ENCODE measurements around the gene NAB2.

NAB2 gene

GRCh38 chr12:57098546-57098945 lies 9.6 kb downstream of the NAB2 start:
- Histone ChIP-seq H3K9me3 (ENCODE audit: control insufficient read depth, low read length) (no peaks in the 10 kb centered on the region), H3K4me1 (ENCODE audit: control insufficient read depth, insufficient read depth, low read length) (peaks cover 24% of the 10 kb centered on the region), H3K27me3 (ENCODE audit: control insufficient read depth, insufficient read depth, low read length) (no peaks in the 10 kb centered on the region), H3K4me3 (ENCODE audit: low read length) (no peak overlapping the region), H3K9ac (ENCODE audit: low read length) (no peak overlapping the region), H3K36me3 (ENCODE audit: control insufficient read depth, insufficient read depth, low read length) (peaks cover 27% of the 10 kb centered on the region)

- no peaks in the 10 kb centered on the region for H3K27me3 ChIP-seq (ENCODE audit: control insufficient read depth, insufficient read depth, low read length)
- H3K9ac ChIP-seq (ENCODE audit: low read length): no peak overlapping the region
- no peak overlapping the region for H3K4me3 ChIP-seq (ENCODE audit: low read length)
- no peaks in the 10 kb centered on the region for H3K9me3 ChIP-seq (ENCODE audit: control insufficient read depth, low read length)
- H3K4me1 ChIP-seq (ENCODE audit: control insufficient read depth, insufficient read depth, low read length): peaks cover 24% of the 10 kb centered on the region
- H3K36me3 ChIP-seq (ENCODE audit: control insufficient read depth, insufficient read depth, low read length): peaks cover 30% of the 10 kb centered on the region
Measured at GRCh38 chr12:57099047-57099714, 10.3 kb downstream of the NAB2 start.

GRCh38 chr12:57099766-57100165 lies 10.9 kb downstream of the NAB2 start:
- H3K27me3 ChIP-seq (ENCODE audit: control insufficient read depth, insufficient read depth, low read length): no peaks in the 10 kb centered on the region
- peaks cover 24% of the 10 kb centered on the region for H3K4me1 ChIP-seq (ENCODE audit: control insufficient read depth, insufficient read depth, low read length)
- H3K36me3 ChIP-seq (ENCODE audit: control insufficient read depth, insufficient read depth, low read length): peaks cover 33% of the 10 kb centered on the region

GRCh38 chr12:57101892-57102695 lies 13.2 kb downstream of the NAB2 start:
- Histone ChIP-seq H3K9ac (ENCODE audit: low read length) (no peak overlapping the region), H3K4me1 (ENCODE audit: control insufficient read depth, insufficient read depth, low read length) (peaks cover 25% of the 10 kb centered on the region)

More at GRCh38 chr12:57099766-57100165, 10.9 kb downstream of the NAB2 start:
- Histone ChIP-seq H3K9ac (ENCODE audit: low read length) (no peak overlapping the region), H3K4me3 (ENCODE audit: low read length) (no peak overlapping the region), H3K9me3 (ENCODE audit: control insufficient read depth, low read length) (no peaks in the 10 kb centered on the region)

GRCh38 chr12:57103856-57104255 lies 14.9 kb downstream of the NAB2 start:
- Histone ChIP-seq H3K36me3 (ENCODE audit: control insufficient read depth, insufficient read depth, low read length) (peaks cover 35% of the 10 kb centered on the region), H3K9ac (ENCODE audit: low read length) (no peak overlapping the region), H3K27me3 (ENCODE audit: control insufficient read depth, insufficient read depth, low read length) (no peaks in the 10 kb centered on the region), H3K4me3 (ENCODE audit: low read length) (no peak overlapping the region), H3K4me1 (ENCODE audit: control insufficient read depth, insufficient read depth, low read length) (peaks cover 42% of the 10 kb centered on the region), H3K9me3 (ENCODE audit: control insufficient read depth, low read length) (no peaks in the 10 kb centered on the region)

More at GRCh38 chr12:57101892-57102695, 13.2 kb downstream of the NAB2 start:
- Histone ChIP-seq H3K36me3 (ENCODE audit: control insufficient read depth, insufficient read depth, low read length) (peaks cover 43% of the 10 kb centered on the region), H3K9me3 (ENCODE audit: control insufficient read depth, low read length) (no peaks in the 10 kb centered on the region), H3K27me3 (ENCODE audit: control insufficient read depth, insufficient read depth, low read length) (no peaks in the 10 kb centered on the region), H3K4me3 (ENCODE audit: low read length) (no peak overlapping the region)

GRCh38 chr12:57104292-57104910 lies 15.5 kb downstream of the NAB2 start:
- no peaks in the 10 kb centered on the region for H3K27me3 ChIP-seq (ENCODE audit: control insufficient read depth, insufficient read depth, low read length)
- peaks cover 29% of the 10 kb centered on the region for H3K36me3 ChIP-seq (ENCODE audit: control insufficient read depth, insufficient read depth, low read length)

GRCh38 chr12:57105011-57105753 lies 16.3 kb downstream of the NAB2 start:
- no peak overlapping the region for H3K4me3 ChIP-seq (ENCODE audit: low read length)
- peaks cover 27% of the 10 kb centered on the region for H3K36me3 ChIP-seq (ENCODE audit: control insufficient read depth, insufficient read depth, low read length)
- H3K27me3 ChIP-seq (ENCODE audit: control insufficient read depth, insufficient read depth, low read length): no peaks in the 10 kb centered on the region
- no peak overlapping the region for H3K9ac ChIP-seq (ENCODE audit: low read length)
- H3K4me1 ChIP-seq (ENCODE audit: control insufficient read depth, insufficient read depth, low read length): peaks cover 43% of the 10 kb centered on the region
- no peaks in the 10 kb centered on the region for H3K9me3 ChIP-seq (ENCODE audit: control insufficient read depth, low read length)

More at GRCh38 chr12:57104292-57104910, 15.5 kb downstream of the NAB2 start:
- no peak overlapping the region for H3K4me3 ChIP-seq (ENCODE audit: low read length)
- H3K9ac ChIP-seq (ENCODE audit: low read length): no peak overlapping the region
- no peaks in the 10 kb centered on the region for H3K9me3 ChIP-seq (ENCODE audit: control insufficient read depth, low read length)
- H3K4me1 ChIP-seq (ENCODE audit: control insufficient read depth, insufficient read depth, low read length): peaks cover 44% of the 10 kb centered on the region

GRCh38 chr12:57106021-57106708 lies 17.3 kb downstream of the NAB2 start:
- Histone ChIP-seq H3K4me3 (ENCODE audit: low read length) (no peak overlapping the region), H3K9ac (ENCODE audit: low read length) (no peak overlapping the region), H3K27me3 (ENCODE audit: control insufficient read depth, insufficient read depth, low read length) (no peaks in the 10 kb centered on the region), H3K4me1 (ENCODE audit: control insufficient read depth, insufficient read depth, low read length) (peaks cover 41% of the 10 kb centered on the region), H3K9me3 (ENCODE audit: control insufficient read depth, low read length) (no peaks in the 10 kb centered on the region), H3K36me3 (ENCODE audit: control insufficient read depth, insufficient read depth, low read length) (peaks cover 27% of the 10 kb centered on the region)

GRCh38 chr12:57107456-57108155 lies 18.7 kb downstream of the NAB2 start:
- H3K4me1 ChIP-seq (ENCODE audit: control insufficient read depth, insufficient read depth, low read length): peaks cover 32% of the 10 kb centered on the region
- H3K4me3 ChIP-seq (ENCODE audit: low read length): no peak overlapping the region
- peaks cover 27% of the 10 kb centered on the region for H3K36me3 ChIP-seq (ENCODE audit: control insufficient read depth, insufficient read depth, low read length)
- H3K9me3 ChIP-seq (ENCODE audit: control insufficient read depth, low read length): no peaks in the 10 kb centered on the region
- H3K27me3 ChIP-seq (ENCODE audit: control insufficient read depth, insufficient read depth, low read length): no peaks in the 10 kb centered on the region
- peak overlapping the region; percentile 24 for H3K9ac ChIP-seq (ENCODE audit: low read length)

GRCh38 chr12:57109207-57110103 lies 20.5 kb downstream of the NAB2 start:
- Histone ChIP-seq H3K36me3 (ENCODE audit: control insufficient read depth, insufficient read depth, low read length) (peaks cover 20% of the 10 kb centered on the region), H3K4me1 (ENCODE audit: control insufficient read depth, insufficient read depth, low read length) (peaks cover 32% of the 10 kb centered on the region), H3K27me3 (ENCODE audit: control insufficient read depth, insufficient read depth, low read length) (no peaks in the 10 kb centered on the region), H3K9me3 (ENCODE audit: control insufficient read depth, low read length) (no peaks in the 10 kb centered on the region), H3K9ac (ENCODE audit: low read length) (peak overlapping the region; percentile 99), H3K4me3 (ENCODE audit: low read length) (peak overlapping the region; percentile 97)
